HFF-Myc (cell line): Measurements from ENCODE around the gene SLCO1A2.

Experiments used
- DNase-seq: peaks from one replicate; pipeline ENCODE4 v3.0.0-alpha.2; 2011; ENCODE audit warnings: low read depth; ENCODE audit errors: extremely low read depth
- H3K4me3 ChIP-seq: replicated peaks from 2 replicates; pipeline ENCODE4 v1.5.1; 2011; ENCODE audit warnings: low read depth, mild to moderate bottlenecking, control low read depth, low read length
- TF ChIP-seq, protein P1 (sequence below): IDR thresholded peaks from 2 replicates; pipeline ENCODE4 v1.5.1; 2012; ENCODE audit warnings: mild to moderate bottlenecking, low read depth, low read length, control low read depth; ENCODE audit errors: missing control alignments

The SLCO1A2 gene

GRCh38 chr12:21340403-21340802 is 5.7 kb upstream of the SLCO1A2 start:
- TF ChIP-seq, protein P1, sequence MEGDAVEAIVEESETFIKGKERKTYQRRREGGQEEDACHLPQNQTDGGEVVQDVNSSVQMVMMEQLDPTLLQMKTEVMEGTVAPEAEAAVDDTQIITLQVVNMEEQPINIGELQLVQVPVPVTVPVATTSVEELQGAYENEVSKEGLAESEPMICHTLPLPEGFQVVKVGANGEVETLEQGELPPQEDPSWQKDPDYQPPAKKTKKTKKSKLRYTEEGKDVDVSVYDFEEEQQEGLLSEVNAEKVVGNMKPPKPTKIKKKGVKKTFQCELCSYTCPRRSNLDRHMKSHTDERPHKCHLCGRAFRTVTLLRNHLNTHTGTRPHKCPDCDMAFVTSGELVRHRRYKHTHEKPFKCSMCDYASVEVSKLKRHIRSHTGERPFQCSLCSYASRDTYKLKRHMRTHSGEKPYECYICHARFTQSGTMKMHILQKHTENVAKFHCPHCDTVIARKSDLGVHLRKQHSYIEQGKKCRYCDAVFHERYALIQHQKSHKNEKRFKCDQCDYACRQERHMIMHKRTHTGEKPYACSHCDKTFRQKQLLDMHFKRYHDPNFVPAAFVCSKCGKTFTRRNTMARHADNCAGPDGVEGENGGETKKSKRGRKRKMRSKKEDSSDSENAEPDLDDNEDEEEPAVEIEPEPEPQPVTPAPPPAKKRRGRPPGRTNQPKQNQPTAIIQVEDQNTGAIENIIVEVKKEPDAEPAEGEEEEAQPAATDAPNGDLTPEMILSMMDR, result no peak
- DNase-seq, result no peak
- H3K4me3 ChIP-seq, result no peak overlapping the region

DNA sequence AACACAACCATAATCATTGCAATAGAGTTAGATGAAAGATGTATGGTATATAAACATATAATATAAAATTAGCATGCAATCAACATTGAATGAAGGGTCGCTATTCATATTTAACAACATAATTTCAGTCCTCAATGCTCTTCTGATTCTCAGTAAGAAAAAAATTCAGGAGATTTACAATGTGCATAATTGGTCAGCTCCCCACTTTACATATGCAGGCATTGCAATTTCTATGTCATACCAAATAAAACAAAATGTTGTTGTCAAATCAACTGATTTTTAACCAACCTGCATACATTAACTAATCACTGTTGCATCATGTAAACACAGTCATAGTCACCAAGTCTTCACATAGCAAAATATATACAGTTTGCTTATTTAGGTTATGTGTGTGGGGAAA is 5.2 kb upstream of the SLCO1A2 start:
- no peak overlapping the region for H3K4me3 ChIP-seq
- no peak for DNase-seq
- TF ChIP-seq, protein P1, result no peak

DNA sequence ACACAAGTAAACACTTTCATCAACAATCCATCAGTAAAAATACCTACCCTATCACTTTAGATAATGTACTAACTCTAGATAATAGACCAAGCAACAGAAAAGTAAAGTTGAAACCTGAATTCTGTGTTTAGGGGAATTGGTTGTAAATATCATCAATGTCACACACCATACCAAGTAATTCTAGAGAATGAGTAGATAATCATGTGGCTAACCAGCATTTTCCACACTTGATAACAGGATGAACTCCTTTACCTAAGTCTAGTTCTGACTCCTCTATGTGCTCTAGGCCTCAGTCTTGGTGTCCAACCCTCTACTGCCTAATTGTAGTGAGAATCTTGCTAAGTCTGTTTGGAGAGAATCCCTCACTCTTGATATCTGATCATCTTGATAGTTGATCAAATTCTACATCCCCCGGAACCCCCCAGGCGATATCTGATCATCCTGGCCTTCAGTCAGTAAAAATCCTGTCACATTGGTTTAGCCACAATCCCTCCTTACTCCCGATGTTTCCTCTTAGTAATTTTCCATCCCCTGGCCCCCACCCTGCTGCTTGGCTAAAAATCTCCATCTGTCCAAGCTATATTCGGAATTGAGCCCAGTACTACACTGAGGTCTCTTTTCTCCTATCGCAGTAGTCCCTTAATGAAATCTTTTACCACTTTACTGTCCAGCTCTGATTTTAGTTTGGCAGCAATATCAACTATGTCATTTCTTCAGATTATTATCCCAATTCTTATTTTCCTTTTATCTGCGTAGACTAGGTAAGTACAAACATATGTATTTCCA is 3.4 kb upstream of the SLCO1A2 start:
- DNase-seq, result no peak
- TF ChIP-seq, protein P1, result no peak
- no peak overlapping the region for H3K4me3 ChIP-seq

- DNase-seq, result no peak
- TF ChIP-seq, protein P1, result no peak
- no peak overlapping the region for H3K4me3 ChIP-seq
Observed at GRCh38 chr12:21337453-21337852, 2.7 kb upstream of the SLCO1A2 start.

GRCh38 chr12:21336656-21337055 is 1.9 kb upstream of the SLCO1A2 start:
- H3K4me3 ChIP-seq, result no peak overlapping the region
- no peak for DNase-seq
- TF ChIP-seq, protein P1, result no peak

GRCh38 chr12:21330682-21331253 is 3.9 kb downstream of the SLCO1A2 start:
- TF ChIP-seq, protein P1, result no peak
- H3K4me3 ChIP-seq, result no peak overlapping the region
- DNase-seq, result no peak
